ENCODE measurements around the gene KLRC1.
A peak's percentile ranks its signal among the peaks of the same experiment; 100 is the strongest.
"Not testable (repeated sequence)": the region's sequence is repeated elsewhere in the genome, so short reads cannot be mapped to it uniquely, and the experiment has no call there.

KLRC1 gene

GRCh38 chr12:10420334-10420733 lies 32.8 kb downstream of the KLRC1 start, which contains the start of gene KLRC3:
TSS of gene KLRC3 (minus strand) at chr12:10420595. CDS start at chr12:10420550, 45 bp downstream.
- not testable (repeated sequence) for DNase-seq

- peak; percentile 20 to 54 for DNase-seq
These were observed 43.8 kb downstream of the KLRC1 start, which contains the start of gene KLRC4 for GRCh38 chr12:10409392-10409791. TSS of gene KLRC4 (minus strand) at chr12:10409757. CDS start at chr12:10409575, 182 bp downstream.

GRCh38 chr12:10408842-10409241 lies 44.3 kb downstream of the KLRC1 start:
- DNase-seq: no peak

- DNase-seq: peak in 1 of 2 donors; percentile 55
These were observed 46.5 kb downstream of the KLRC1 start for GRCh38 chr12:10406725-10407124.

GRCh38 chr12:10405294-10405693 lies 47.9 kb downstream of the KLRC1 start:
- DNase-seq: no peak

- DNase-seq: no peak
These were observed 48.4 kb downstream of the KLRC1 start for GRCh38 chr12:10404798-10405197.

GRCh38 chr12:10400829-10401228 lies 52.3 kb downstream of the KLRC1 start:
- no peak for DNase-seq

- DNase-seq: no peak
These were observed 55.0 kb downstream of the KLRC1 start for GRCh38 chr12:10398168-10398567.

GRCh38 chr12:10397296-10397695 lies 55.9 kb downstream of the KLRC1 start:
- DNase-seq: peak; percentile 49 to 78

- DNase-seq: not testable (repeated sequence)
These were observed 57.0 kb downstream of the KLRC1 start for GRCh38 chr12:10396176-10396575.
